CD4-positive, alpha-beta T cell treated with Interleukin-4 for 4 hours (primary cell): ENCODE measurements around the gene ZDHHC11.
"Not testable (repeated sequence)": the region's sequence is repeated elsewhere in the genome, so short reads cannot be mapped to it uniquely, and the experiment has no call there.

Experiments used
- DNase-seq: peaks from one replicate; pipeline ENCODE4 v3.0.0-alpha.2; 2020

Gene ZDHHC11

GRCh38 chr5:798505-799138 lies 52.2 kb downstream of the ZDHHC11 start:
- not testable (repeated sequence) for DNase-seq

- not testable (repeated sequence) for DNase-seq
Measured at GRCh38 chr5:797986-798385, 52.8 kb downstream of the ZDHHC11 start.

- not testable (repeated sequence) for DNase-seq
Measured at GRCh38 chr5:795873-796272, 54.9 kb downstream of the ZDHHC11 start.

GRCh38 chr5:794948-795347 lies 55.8 kb downstream of the ZDHHC11 start:
- DNase-seq: not testable (repeated sequence)

GRCh38 chr5:788703-789102 lies 62.1 kb downstream of the ZDHHC11 start:
- not testable (repeated sequence) for DNase-seq

- not testable (repeated sequence) for DNase-seq
Measured at GRCh38 chr5:787857-788233, 62.9 kb downstream of the ZDHHC11 start.

GRCh38 chr5:787224-787856 lies 63.4 kb downstream of the ZDHHC11 start:
- not testable (repeated sequence) for DNase-seq

- not testable (repeated sequence) for DNase-seq
Measured at GRCh38 chr5:785181-785705, 65.5 kb downstream of the ZDHHC11 start.

- DNase-seq: peak; percentile 81
Measured at GRCh38 chr5:784428-785177, 66.2 kb downstream of the ZDHHC11 start, which contains the start of gene ZDHHC11B. Gene ZDHHC11B, minus strand, starts transcription at chr5:784729. Its CDS starts 17,810 bp downstream, at chr5:766919.

- peak; percentile 11 for DNase-seq
Measured at GRCh38 chr5:783881-784427, 66.8 kb downstream of the ZDHHC11 start.

- DNase-seq: not testable (repeated sequence)
Measured at GRCh38 chr5:783049-783802, 67.6 kb downstream of the ZDHHC11 start.

- DNase-seq: not testable (repeated sequence)
Measured at GRCh38 chr5:782356-782755, 68.4 kb downstream of the ZDHHC11 start.

- not testable (repeated sequence) for DNase-seq
Measured at GRCh38 chr5:780571-780970, 70.2 kb downstream of the ZDHHC11 start.

- DNase-seq: not testable (repeated sequence)
Measured at GRCh38 chr5:778967-779366, 71.8 kb downstream of the ZDHHC11 start.

GRCh38 chr5:778421-778820 lies 72.4 kb downstream of the ZDHHC11 start:
- DNase-seq: not testable (repeated sequence)

GRCh38 chr5:777756-778161 lies 73.0 kb downstream of the ZDHHC11 start:
- no peak for DNase-seq

GRCh38 chr5:776862-777711 lies 73.7 kb downstream of the ZDHHC11 start:
- no peak for DNase-seq

GRCh38 chr5:775961-776861 lies 74.6 kb downstream of the ZDHHC11 start:
- DNase-seq: no peak

- not testable (repeated sequence) for DNase-seq
Measured at GRCh38 chr5:775595-775960, 75.2 kb downstream of the ZDHHC11 start.

- DNase-seq: not testable (repeated sequence)
Measured at GRCh38 chr5:774854-775505, 75.8 kb downstream of the ZDHHC11 start.
